Omental fat pad (tissue), 4 donors: ENCODE measurements around the gene ZFHX3. TPM values are rescaled to one million over a fixed set of nuclear protein-coding genes. Genes with fewer than 3 reads are reported as not detected.
"Not testable (repeated sequence)": the region's sequence is repeated elsewhere in the genome, so short reads cannot be mapped to it uniquely, and the experiment has no call there.

Source experiments
- ATAC-seq: fragments of 150-250 bp; one replicate; pipeline ENCODE4 v1.9.1; 2016; ENCODE audit warnings: mild to moderate bottlenecking, moderate library complexity; ENCODE audit not compliant: low FRiP score
- DNase-seq: peaks from one replicate; pipeline ENCODE4 v3.0.0-alpha.2; 2019; ENCODE audit warnings: low spot score
- total RNA-seq, 4 donors: library from RNA; depleted of rRNA; stranded (reverse); fragments of >200 nt; gene quantifications; one replicate each; pipeline ENCODE4 v1.1.0, GENCODE V29; 2016
- TF ChIP-seq, protein P1 (sequence below), 3 donors: fragments of 450-650 bp; IDR thresholded peaks; one replicate each; pipeline ENCODE4 v1.5.1; 2016 to 2017; ENCODE audit warnings: antibody characterized with exemption in 3 of 3, mild to moderate bottlenecking in 3 of 3, moderate library complexity in 2 of 3

Gene ZFHX3
- total RNA-seq, 4 donors from 2014 or later: 11.8 to 35.2 (median 13.7) TPM

DNA sequence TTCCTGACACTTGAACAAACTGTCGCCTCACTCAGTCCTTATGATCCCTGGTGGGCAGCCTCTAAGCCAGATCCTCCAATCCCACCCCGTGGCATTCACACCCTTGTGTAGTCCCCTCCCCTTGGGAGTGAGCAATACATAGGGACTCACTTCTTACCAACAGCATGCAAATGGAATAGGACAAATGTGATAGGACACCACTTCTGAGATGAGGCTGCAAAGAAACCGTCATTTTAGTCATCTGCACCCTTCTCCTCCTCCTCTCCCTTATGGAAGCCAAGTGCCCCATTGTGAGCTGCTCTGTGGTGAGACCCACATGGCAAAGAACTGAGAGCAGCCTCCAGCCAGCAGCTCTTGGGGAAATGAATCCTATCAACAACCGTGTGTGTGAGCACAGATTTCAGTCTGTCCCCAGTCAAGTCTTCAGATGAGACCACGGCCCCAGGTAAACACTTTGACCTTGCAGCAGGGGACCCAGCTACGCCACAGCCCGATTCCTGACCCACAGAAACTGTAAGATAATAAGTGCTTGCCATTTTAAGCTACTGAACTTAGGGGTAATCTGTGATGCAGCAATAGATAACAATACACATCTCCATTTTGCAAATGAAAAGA lies 46.9 kb downstream of the ZFHX3 start:
- no peak for ATAC-seq
- no peak for DNase-seq
- TF ChIP-seq, protein P1, sequence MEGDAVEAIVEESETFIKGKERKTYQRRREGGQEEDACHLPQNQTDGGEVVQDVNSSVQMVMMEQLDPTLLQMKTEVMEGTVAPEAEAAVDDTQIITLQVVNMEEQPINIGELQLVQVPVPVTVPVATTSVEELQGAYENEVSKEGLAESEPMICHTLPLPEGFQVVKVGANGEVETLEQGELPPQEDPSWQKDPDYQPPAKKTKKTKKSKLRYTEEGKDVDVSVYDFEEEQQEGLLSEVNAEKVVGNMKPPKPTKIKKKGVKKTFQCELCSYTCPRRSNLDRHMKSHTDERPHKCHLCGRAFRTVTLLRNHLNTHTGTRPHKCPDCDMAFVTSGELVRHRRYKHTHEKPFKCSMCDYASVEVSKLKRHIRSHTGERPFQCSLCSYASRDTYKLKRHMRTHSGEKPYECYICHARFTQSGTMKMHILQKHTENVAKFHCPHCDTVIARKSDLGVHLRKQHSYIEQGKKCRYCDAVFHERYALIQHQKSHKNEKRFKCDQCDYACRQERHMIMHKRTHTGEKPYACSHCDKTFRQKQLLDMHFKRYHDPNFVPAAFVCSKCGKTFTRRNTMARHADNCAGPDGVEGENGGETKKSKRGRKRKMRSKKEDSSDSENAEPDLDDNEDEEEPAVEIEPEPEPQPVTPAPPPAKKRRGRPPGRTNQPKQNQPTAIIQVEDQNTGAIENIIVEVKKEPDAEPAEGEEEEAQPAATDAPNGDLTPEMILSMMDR (IDR thresholded peaks at IDR 0.05): no peak

DNA sequence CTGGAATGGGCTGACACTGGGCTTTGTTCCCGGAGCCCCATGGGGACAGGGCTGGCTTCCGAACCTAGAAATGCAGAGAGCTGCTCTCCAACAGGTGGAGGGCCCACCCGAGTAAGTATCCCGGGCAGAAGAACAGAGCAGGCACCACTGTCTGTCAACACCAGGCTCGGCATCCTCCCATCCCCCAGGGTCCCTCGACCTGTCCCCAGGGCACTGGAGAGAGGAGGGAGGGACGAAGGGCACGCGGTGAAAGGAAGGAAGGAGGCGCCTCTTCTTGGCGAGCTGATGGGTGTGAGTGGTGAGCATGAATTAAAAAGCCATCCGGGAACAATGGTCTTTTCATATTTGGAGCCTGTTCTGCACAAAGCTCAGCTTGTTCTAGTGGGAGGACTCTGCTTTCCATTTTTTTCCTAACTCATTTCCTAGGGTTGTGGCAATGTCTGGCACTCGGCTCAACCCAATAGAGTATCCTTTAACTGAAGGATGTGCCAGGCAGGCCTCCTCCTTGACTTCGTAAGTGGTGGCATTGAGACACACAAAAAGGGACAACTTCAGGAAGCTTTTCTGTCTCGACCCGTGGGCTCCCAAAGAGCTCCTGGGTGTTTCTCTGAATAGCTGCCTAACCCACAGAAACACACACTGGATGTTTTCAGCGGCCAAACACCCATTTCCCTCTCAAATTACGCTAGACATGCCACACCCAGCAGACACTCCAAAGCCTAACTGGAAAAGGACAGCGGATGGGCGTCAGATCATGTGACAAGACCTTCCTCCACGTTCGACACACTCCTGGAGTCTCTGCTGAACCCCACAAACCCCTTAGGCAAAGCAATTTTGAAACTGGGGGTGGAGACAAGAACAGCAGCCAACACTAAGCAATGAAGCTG lies 47.7 kb downstream of the ZFHX3 start:
- no peak for DNase-seq
- ATAC-seq: no peak
- TF ChIP-seq, protein P1 (IDR thresholded peaks at IDR 0.05): no peak

DNA sequence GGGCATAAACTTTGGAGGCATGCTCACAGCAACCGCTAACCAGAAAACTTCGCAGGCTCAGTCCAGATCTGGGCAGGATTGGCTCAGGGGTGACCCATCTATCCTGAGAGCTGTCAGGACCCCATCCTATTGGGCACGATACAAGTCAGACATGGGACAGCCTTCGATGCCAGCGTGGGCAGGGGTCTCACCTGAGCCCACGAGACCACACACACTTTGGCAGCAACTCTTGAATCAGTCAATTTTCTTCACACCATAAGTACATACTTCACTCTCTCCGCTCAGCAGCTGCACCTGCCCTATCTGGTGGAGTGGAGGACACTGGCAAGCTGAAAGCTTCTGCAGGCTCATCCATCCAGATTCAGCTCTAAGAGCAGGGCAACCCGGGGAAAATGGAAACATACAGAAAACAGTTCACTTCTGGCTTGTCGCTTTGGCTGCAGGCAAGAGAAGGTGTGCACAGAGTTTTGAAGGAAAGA lies 48.3 kb downstream of the ZFHX3 start:
- DNase-seq (no peak), ATAC-seq (no peak)
- TF ChIP-seq, protein P1 (IDR thresholded peaks at IDR 0.05): no peak

DNA sequence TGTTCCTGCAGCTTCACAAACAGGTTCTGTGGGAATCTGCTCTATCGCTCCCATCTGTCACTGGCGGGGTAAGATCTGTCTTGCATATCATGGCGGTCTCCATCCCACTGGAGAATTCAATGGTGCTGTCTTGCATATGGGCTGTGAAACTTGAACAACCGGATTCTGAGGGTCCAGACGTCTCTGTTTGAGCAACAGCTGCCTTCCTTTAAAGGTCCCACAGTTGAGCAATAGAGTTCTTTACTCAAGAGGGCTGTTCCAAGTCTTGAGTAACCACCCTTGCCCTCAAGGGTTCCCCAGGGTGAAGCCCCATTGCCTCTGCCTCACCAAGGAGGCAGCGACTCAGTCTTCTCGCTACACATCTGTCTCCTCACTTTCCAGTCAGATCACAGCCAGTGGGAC lies 50.8 kb downstream of the ZFHX3 start:
- DNase-seq: no peak
- peak; percentile 27 for ATAC-seq
- TF ChIP-seq, protein P1 (IDR thresholded peaks at IDR 0.05): no peak

DNA sequence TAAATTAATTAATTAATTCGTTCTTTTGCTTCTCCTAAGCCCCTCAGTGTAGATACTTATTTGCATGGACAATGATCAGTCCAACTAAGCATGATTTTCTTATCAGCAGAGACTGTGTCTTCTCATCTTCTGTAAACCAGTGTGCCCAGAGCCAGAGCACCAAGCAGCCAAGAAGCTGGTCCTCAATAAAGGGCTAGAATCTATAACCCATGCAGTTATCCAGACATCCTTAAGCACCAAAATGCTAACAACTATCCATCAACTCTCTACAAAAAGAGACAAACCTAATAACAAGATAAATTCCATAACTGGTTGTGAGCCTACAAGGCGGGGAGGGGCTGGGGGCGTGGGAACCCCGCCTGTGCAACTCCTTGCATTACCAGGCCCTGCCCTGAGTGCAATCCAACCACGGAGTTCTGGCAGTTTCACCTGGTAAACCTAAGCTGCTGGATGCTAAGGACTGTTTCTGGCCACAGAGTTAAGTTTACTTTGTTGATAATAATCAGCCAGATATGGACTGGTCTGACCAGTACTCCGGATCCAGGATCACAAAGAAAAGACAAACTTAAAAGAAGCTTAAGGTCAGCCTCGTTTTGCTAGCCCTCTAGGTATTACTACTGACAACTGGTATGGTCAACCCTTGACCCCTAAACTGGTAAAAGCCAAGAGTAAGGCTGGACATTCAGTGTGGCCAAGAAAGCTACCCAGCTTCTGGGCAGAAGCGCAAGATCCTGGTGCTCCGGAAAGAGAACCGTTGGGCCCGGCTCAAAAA lies 51.5 kb downstream of the ZFHX3 start:
- DNase-seq (no peak), ATAC-seq (no peak)
- TF ChIP-seq, protein P1 (IDR thresholded peaks at IDR 0.05): no peak

DNA sequence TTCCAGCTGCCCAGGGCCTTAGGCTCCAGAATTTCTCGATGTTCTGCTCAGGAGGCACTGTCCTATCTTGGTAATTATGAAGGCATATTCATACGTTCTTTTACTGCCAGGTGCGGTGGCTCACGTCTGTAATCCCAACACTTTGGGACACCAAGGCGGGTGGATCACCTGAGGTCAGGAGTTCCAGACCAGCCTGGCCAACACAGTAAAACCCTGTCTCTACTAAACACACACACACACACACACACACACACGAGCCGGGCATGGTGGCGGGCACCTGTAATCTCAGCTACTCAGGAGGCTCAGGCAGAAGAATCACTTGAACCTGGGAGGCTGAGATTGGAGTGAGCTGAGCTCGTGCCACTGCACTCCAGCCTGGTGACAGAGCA lies 52.1 kb downstream of the ZFHX3 start:
- DNase-seq, ATAC-seq: not testable (repeated sequence)
